Ascending aorta (tissue), 2 donors: Measurements from ENCODE around the gene TBK1. TPM values are rescaled to one million over a fixed set of nuclear protein-coding genes. Genes with fewer than 3 reads are reported as not detected.

Experiments
- DNase-seq, 2 donors: peaks; one replicate each; pipeline ENCODE4 v3.0.0-alpha.2; 2019; ENCODE audit warnings: low spot score in 2 of 2
- H3K27ac ChIP-seq, 2 donors: fragments of 200-600 bp; sonication (generic); one replicate each; pipeline ENCODE4 v1.5.1; 2016 to 2017; ENCODE audit warnings: mild to moderate bottlenecking in 1 of 2
- H3K27me3 ChIP-seq: fragments of 200-600 bp; sonication (generic); one replicate; pipeline ENCODE4 v1.5.1; 2017
- H3K36me3 ChIP-seq, 2 donors: fragments of 200-600 bp; sonication (generic); one replicate each; pipeline ENCODE4 v1.5.1; 2016
- H3K4me1 ChIP-seq, 2 donors: fragments of 200-600 bp; sonication (generic); one replicate each; pipeline ENCODE4 v1.5.1; 2016 to 2017; ENCODE audit warnings: mild to moderate bottlenecking in 1 of 2
- H3K4me3 ChIP-seq, 2 donors: fragments of 200-600 bp; sonication (generic); one replicate each; pipeline ENCODE4 v1.5.1; 2016 to 2017; ENCODE audit warnings: mild to moderate bottlenecking in 1 of 2
- H3K9me3 ChIP-seq, 2 donors: fragments of 200-600 bp; sonication (generic); one replicate each; pipeline ENCODE4 v1.5.1; 2016
- CTCF ChIP-seq, 3 experiments: fragments of 200-600 bp in 2 of 3; fragments of 450-650 bp in 1 of 3; sonication (generic) in 2 of 3; IDR thresholded peaks; one replicate each; pipeline ENCODE4 v1.5.1; 2016 to 2019; ENCODE audit warnings: antibody characterized with exemption in 3 of 3, mild to moderate bottlenecking in 1 of 3, moderate library complexity in 1 of 3
- intact Hi-C: fragments of 100-400 bp; cut with DNase I; formaldehyde crosslinking; loops from one replicate; pipeline ENCODE4 v1.15.1; 2023
- total RNA-seq: library from RNA; depleted of rRNA; stranded (reverse); fragments of >200 nt; gene quantifications from one replicate; pipeline ENCODE4 v1.1.0, GENCODE V29; 2016

The TBK1 gene
- total RNA-seq, 1 donor from 2014 or later = 3.9 TPM

- Histone ChIP-seq H3K4me3 (no peak overlapping the region), H3K27me3 (no peaks in the 10 kb centered on the region), H3K9me3 (no peaks in the 10 kb centered on the region), H3K27ac (no peak overlapping the region), H3K36me3 (no peaks in the 10 kb centered on the region), H3K4me1 (no peaks in the 10 kb centered on the region)
- no peak for DNase-seq
- intact Hi-C loops = no loop called here
- TF ChIP-seq CTCF (IDR thresholded peaks at IDR 0.05) = no peak
Measured at GRCh38 chr12:64525461-64526160, 73.7 kb downstream of the TBK1 start.

- Histone ChIP-seq H3K27ac (no peak overlapping the region), H3K4me1 (no peaks in the 10 kb centered on the region), H3K4me3 (no peak overlapping the region), H3K27me3 (no peaks in the 10 kb centered on the region), H3K36me3 (no peaks in the 10 kb centered on the region), H3K9me3 (no peaks in the 10 kb centered on the region)
- TF ChIP-seq CTCF (IDR thresholded peaks at IDR 0.05) = no peak
- intact Hi-C loops = no loop called here
- no peak for DNase-seq
Measured at GRCh38 chr12:64526859-64527258, 74.9 kb downstream of the TBK1 start.

GRCh38 chr12:64528616-64529015 is 76.7 kb downstream of the TBK1 start:
- Histone ChIP-seq H3K4me1 (no peaks in the 10 kb centered on the region), H3K36me3 (no peaks in the 10 kb centered on the region), H3K27ac (no peak overlapping the region), H3K27me3 (no peaks in the 10 kb centered on the region), H3K4me3 (no peak overlapping the region), H3K9me3 (no peaks in the 10 kb centered on the region)
- intact Hi-C loops = no loop called here
- DNase-seq = no peak
- no peak for TF ChIP-seq CTCF (IDR thresholded peaks at IDR 0.05)

GRCh38 chr12:64530566-64530965 is 78.6 kb downstream of the TBK1 start:
- H3K9me3 ChIP-seq = no peaks in the 10 kb centered on the region
- intact Hi-C loops = no loop called here
- no peak for DNase-seq
- H3K27me3 ChIP-seq = no peaks in the 10 kb centered on the region
- no peaks in the 10 kb centered on the region for H3K36me3 ChIP-seq
- H3K4me3 ChIP-seq = no peak overlapping the region
- no peaks in the 10 kb centered on the region for H3K4me1 ChIP-seq
- no peak for TF ChIP-seq CTCF (IDR thresholded peaks at IDR 0.05)
- no peak overlapping the region for H3K27ac ChIP-seq

- Histone ChIP-seq H3K27ac (no peak overlapping the region), H3K4me3 (no peak overlapping the region), H3K36me3 (no peaks in the 10 kb centered on the region), H3K4me1 (no peaks in the 10 kb centered on the region), H3K9me3 (no peaks in the 10 kb centered on the region), H3K27me3 (no peaks in the 10 kb centered on the region)
- no peak for TF ChIP-seq CTCF (IDR thresholded peaks at IDR 0.05)
- intact Hi-C loops = no loop called here
- no peak for DNase-seq
Measured at GRCh38 chr12:64531665-64532334, 79.9 kb downstream of the TBK1 start.
